ENCODE data around the gene XRCC4. TPM values are rescaled to one million over a fixed set of nuclear protein-coding genes. Genes with fewer than 3 reads are reported as not detected.

Gene XRCC4
- total RNA-seq, 1 donor: 5.0 TPM

DNA sequence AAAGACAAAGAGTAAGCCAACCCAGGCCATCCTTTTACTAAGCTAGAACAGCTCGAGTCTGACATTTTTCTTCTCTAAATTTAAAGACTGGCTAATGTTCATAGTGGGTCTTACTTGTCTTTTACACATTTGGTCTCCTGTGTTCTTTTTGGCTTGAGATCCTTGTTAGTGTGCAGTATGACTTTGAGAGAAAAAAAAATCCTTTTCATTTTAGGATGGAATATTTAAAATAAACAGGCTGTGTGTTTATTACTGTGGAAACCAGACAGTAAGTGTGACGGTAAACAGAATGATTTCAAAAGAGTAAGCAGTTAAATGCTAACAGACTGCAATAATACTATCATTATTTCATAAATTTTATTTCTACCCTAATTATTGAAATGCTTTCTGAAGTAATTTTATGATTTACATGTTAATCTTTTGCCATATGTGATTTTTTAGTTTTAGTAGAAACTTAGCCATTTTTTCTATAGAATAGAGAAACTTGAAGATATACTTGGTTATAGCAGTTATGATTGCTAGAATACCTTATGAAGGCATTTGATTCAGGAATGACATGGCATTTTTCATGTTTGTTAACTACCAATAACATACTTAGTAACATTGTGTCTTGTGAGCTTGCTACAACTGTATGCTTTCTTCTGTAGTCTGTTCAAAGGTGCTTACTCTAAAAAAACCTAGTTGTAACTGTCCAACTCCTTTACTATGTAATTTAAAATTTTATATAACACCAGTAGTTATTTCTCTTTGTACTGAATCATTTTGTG is 92.4 kb downstream of the XRCC4 start:
- Histone ChIP-seq H3K4me1 (ENCODE audit: insufficient read depth, low read length) (no peaks in the 10 kb centered on the region), H3K4me3 (ENCODE audit: low read length) (no peak overlapping the region), H3K9me3 (ENCODE audit: low read depth, low read length) (no peaks in the 10 kb centered on the region), H3K27me3 (ENCODE audit: insufficient read depth, low read length) (no peaks in the 10 kb centered on the region)

DNA sequence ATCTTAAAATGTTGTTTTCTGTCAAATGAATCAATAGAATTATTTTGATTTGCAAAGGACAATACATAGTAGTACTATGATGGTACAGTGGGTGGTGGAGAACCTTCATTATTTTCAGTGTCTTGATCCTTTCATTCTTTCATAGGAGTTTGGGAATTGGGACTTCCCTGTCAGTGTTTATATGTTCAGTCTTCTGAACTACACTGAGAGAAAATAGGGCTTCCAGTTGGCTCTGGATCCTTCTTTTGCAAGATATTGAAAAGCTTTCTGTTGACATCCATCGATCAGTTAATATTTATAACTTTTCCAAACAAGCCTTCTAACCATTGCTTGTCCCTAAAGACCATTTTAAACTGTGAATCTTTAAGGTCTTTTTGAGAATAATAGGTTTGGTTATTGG is 94.7 kb downstream of the XRCC4 start:
- H3K9me3 ChIP-seq (ENCODE audit: low read depth, low read length): no peaks in the 10 kb centered on the region
- no peaks in the 10 kb centered on the region for H3K4me1 ChIP-seq (ENCODE audit: insufficient read depth, low read length)
- no peak overlapping the region for H3K4me3 ChIP-seq (ENCODE audit: low read length)
- H3K27me3 ChIP-seq (ENCODE audit: insufficient read depth, low read length): no peaks in the 10 kb centered on the region

DNA sequence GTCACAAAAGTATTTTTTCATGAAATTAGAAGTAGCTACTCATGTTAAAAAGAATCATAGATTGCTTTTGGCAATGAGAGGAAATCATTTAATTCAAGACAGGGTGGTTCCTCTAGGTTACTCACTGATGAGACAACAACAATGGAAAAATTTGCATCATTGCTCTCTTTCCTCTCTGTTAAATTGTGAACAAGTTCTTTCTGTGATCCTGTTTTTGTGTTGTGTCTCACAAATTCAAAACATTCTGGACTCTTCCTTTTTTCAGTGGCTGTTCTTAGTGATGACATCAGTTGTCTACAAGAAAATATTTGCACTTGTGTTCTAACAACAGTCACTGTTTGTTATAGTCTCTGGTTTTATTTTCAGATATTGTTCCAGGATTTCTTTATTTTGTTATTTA is 95.3 kb downstream of the XRCC4 start:
- H3K27me3 ChIP-seq (ENCODE audit: insufficient read depth, low read length): no peaks in the 10 kb centered on the region
- no peak overlapping the region for H3K4me3 ChIP-seq (ENCODE audit: low read length)
- H3K4me1 ChIP-seq (ENCODE audit: insufficient read depth, low read length): no peaks in the 10 kb centered on the region
- no peaks in the 10 kb centered on the region for H3K9me3 ChIP-seq (ENCODE audit: low read depth, low read length)

DNA sequence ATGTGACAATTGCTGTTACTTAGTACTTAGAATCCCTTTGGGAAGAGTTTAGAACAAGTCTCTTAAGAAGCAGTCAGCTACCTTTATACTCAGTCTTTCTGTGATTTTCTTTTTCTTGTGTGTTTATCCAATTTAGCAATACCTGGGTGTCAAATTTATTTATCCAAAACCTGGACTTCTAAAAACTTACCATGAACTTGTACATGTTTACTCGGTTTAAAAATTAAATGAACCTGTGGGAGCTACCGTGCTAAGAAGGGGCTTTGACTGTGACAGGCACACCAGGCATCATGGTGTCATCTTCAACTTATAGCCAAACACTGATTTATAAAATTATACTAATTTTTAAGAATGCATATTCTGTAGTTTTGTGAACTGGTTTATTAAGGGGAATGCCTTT is 96.5 kb downstream of the XRCC4 start:
- no peak overlapping the region for H3K4me3 ChIP-seq (ENCODE audit: low read length)
- no peaks in the 10 kb centered on the region for H3K4me1 ChIP-seq (ENCODE audit: insufficient read depth, low read length)
- no peaks in the 10 kb centered on the region for H3K27me3 ChIP-seq (ENCODE audit: insufficient read depth, low read length)
- H3K9me3 ChIP-seq (ENCODE audit: low read depth, low read length): no peaks in the 10 kb centered on the region

DNA sequence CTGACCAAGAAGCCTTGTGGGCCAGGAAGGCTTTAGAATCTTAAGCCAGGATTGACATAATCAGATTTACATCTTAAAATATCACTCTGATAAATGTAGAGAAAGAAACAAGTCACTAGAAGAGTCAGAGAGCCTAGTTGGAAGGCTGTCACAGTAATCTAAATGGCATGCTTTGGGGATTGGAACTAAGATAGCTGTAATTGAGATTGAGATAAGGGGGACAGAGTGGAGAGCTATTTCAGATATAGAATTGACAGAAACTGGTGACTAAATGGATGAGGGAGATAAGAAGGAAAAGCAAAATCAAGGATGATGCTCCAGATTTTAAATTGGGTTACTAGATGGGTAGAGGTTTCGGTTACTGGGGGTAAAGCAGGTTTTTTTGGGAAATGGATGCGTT is 100.5 kb downstream of the XRCC4 start:
- Histone ChIP-seq H3K9me3 (ENCODE audit: low read depth, low read length) (no peaks in the 10 kb centered on the region), H3K27me3 (ENCODE audit: insufficient read depth, low read length) (no peaks in the 10 kb centered on the region)

GRCh38 chr5:83179966-83180365 is 102.6 kb downstream of the XRCC4 start:
- Histone ChIP-seq H3K9me3 (ENCODE audit: low read depth, low read length) (no peaks in the 10 kb centered on the region), H3K27me3 (ENCODE audit: insufficient read depth, low read length) (no peaks in the 10 kb centered on the region), H3K4me3 (ENCODE audit: low read length) (no peak overlapping the region), H3K4me1 (ENCODE audit: insufficient read depth, low read length) (peaks cover 8% of the 10 kb centered on the region)

More for the DNA sequence above, 100.5 kb downstream of the XRCC4 start:
- no peak overlapping the region for H3K4me3 ChIP-seq (ENCODE audit: low read length)
- peaks cover 8% of the 10 kb centered on the region for H3K4me1 ChIP-seq (ENCODE audit: insufficient read depth, low read length)

- Histone ChIP-seq H3K27me3 (ENCODE audit: insufficient read depth, low read length) (no peaks in the 10 kb centered on the region), H3K4me3 (ENCODE audit: low read length) (no peak overlapping the region), H3K4me1 (ENCODE audit: insufficient read depth, low read length) (peaks cover 8% of the 10 kb centered on the region), H3K9me3 (ENCODE audit: low read depth, low read length) (no peaks in the 10 kb centered on the region)
These were observed 107.2 kb downstream of the XRCC4 start for GRCh38 chr5:83184534-83184933.

GRCh38 chr5:83192947-83193346 is 115.6 kb downstream of the XRCC4 start:
- no peaks in the 10 kb centered on the region for H3K9me3 ChIP-seq (ENCODE audit: low read depth, low read length)
- no peak overlapping the region for H3K4me3 ChIP-seq (ENCODE audit: low read length)
- H3K4me1 ChIP-seq (ENCODE audit: insufficient read depth, low read length): no peaks in the 10 kb centered on the region
- H3K27me3 ChIP-seq (ENCODE audit: insufficient read depth, low read length): no peaks in the 10 kb centered on the region

DNA sequence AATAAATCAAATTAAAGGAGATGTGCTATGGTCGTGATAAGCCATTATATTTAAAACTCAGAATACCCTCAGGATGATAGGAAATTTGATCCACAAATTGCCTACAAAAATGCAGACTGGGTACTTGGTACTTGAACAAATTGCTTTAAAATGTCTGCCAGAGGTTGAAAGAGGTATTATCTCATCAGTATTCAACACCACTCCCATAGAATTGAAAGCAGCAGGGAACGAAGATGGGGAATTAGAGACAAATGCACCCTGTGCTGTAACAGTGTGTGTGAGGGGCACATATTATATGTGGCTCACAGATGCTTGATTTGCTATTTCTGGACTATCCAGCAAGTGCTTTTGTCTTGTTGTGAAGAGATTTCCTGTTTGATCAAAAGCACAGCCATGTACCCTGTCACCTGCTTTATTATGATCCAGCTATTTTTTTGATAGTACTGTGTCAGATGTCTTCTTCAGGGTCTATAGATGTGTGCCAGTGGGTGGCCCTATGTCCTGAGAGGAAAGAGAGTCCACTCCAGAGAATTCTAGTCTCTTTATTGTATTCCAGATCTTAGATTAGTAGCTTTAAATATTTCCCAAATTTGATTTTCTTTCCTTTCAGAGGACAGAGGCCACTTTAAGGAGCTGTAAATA is 120.1 kb downstream of the XRCC4 start:
- no peaks in the 10 kb centered on the region for H3K4me1 ChIP-seq (ENCODE audit: insufficient read depth, low read length)
- no peak overlapping the region for H3K4me3 ChIP-seq (ENCODE audit: low read length)
- H3K27me3 ChIP-seq (ENCODE audit: insufficient read depth, low read length): no peaks in the 10 kb centered on the region
- no peaks in the 10 kb centered on the region for H3K9me3 ChIP-seq (ENCODE audit: low read depth, low read length)

DNA sequence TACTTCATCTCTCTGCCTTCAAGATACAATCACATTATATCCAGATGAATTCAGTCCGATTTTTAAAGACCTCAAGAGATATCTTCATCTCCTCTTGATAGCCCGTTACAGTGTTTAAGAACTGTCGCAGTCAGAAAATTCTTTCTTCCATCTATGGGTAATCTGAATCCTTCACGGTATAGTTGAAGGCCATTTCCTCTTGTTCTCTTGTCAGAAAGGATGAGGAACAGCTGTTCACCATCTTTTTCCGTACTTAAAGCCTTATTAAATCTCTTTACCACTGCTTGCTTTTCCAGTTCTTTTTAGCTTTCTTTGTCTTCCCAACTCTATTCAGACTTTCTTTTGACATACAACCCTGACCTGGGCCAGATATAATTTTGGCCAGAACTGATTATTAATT is 121.8 kb downstream of the XRCC4 start:
- Histone ChIP-seq H3K4me3 (ENCODE audit: low read length) (no peak overlapping the region), H3K27me3 (ENCODE audit: insufficient read depth, low read length) (no peaks in the 10 kb centered on the region), H3K9me3 (ENCODE audit: low read depth, low read length) (no peaks in the 10 kb centered on the region), H3K4me1 (ENCODE audit: insufficient read depth, low read length) (no peaks in the 10 kb centered on the region)

DNA sequence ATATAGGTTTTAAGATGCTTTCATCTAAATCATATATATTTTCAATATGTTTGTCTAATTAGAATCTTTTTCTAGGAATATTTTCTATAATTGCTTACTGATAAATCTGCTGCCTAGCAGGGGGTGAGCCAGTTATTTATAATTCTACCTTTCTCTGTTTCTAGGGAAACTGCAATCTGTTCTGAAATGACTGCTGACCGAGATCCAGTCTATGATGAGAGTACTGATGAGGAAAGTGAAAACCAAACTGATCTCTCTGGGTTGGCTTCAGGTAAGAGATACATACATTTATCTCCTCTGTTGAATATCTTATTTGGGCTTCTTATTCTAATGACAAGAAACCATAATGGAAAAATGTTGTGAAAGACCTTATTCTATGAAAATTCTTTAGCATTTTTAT is 127.3 kb downstream of the XRCC4 start:
- Histone ChIP-seq H3K27me3 (ENCODE audit: insufficient read depth, low read length) (no peaks in the 10 kb centered on the region), H3K4me3 (ENCODE audit: low read length) (no peak overlapping the region), H3K4me1 (ENCODE audit: insufficient read depth, low read length) (no peaks in the 10 kb centered on the region), H3K9me3 (ENCODE audit: low read depth, low read length) (no peaks in the 10 kb centered on the region)

GRCh38 chr5:83209963-83210362 is 132.6 kb downstream of the XRCC4 start:
- Histone ChIP-seq H3K9me3 (ENCODE audit: low read depth, low read length) (no peaks in the 10 kb centered on the region), H3K4me1 (ENCODE audit: insufficient read depth, low read length) (no peaks in the 10 kb centered on the region), H3K4me3 (ENCODE audit: low read length) (no peak overlapping the region), H3K27me3 (ENCODE audit: insufficient read depth, low read length) (no peaks in the 10 kb centered on the region)

- Histone ChIP-seq H3K4me1 (ENCODE audit: insufficient read depth, low read length) (no peaks in the 10 kb centered on the region), H3K9me3 (ENCODE audit: low read depth, low read length) (no peaks in the 10 kb centered on the region), H3K27me3 (ENCODE audit: insufficient read depth, low read length) (no peaks in the 10 kb centered on the region), H3K4me3 (ENCODE audit: low read length) (no peak overlapping the region)
These were observed 141.7 kb downstream of the XRCC4 start for GRCh38 chr5:83219077-83219476.

GRCh38 chr5:83219495-83219894 is 142.1 kb downstream of the XRCC4 start:
- Histone ChIP-seq H3K27me3 (ENCODE audit: insufficient read depth, low read length) (no peaks in the 10 kb centered on the region), H3K9me3 (ENCODE audit: low read depth, low read length) (no peaks in the 10 kb centered on the region), H3K4me3 (ENCODE audit: low read length) (no peak overlapping the region), H3K4me1 (ENCODE audit: insufficient read depth, low read length) (no peaks in the 10 kb centered on the region)

GRCh38 chr5:83220331-83220730 is 143.0 kb downstream of the XRCC4 start:
- H3K4me3 ChIP-seq (ENCODE audit: low read length): no peak overlapping the region
- no peaks in the 10 kb centered on the region for H3K4me1 ChIP-seq (ENCODE audit: insufficient read depth, low read length)
- H3K9me3 ChIP-seq (ENCODE audit: low read depth, low read length): no peaks in the 10 kb centered on the region
- no peaks in the 10 kb centered on the region for H3K27me3 ChIP-seq (ENCODE audit: insufficient read depth, low read length)

DNA sequence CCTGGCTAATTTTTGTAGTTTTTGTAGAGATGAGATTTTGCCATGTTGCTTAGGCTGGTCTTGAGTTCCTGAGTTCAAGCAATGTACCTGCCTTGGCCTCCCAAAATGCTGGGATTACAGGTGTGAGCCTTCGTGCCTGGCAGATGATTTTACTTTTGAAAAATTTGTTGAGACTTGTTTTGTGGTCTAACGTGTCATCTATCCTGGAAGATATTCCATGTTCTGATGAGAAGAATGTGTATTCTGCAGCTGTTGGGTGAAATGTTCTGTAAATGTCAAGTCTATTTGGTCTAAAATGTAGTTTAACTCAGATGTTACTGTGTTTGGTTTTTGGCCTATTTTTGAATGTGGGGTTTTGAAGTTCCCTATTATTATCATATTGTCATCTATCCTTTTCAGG is 145.6 kb downstream of the XRCC4 start:
- no peaks in the 10 kb centered on the region for H3K9me3 ChIP-seq (ENCODE audit: low read depth, low read length)
- H3K27me3 ChIP-seq (ENCODE audit: insufficient read depth, low read length): no peaks in the 10 kb centered on the region
- no peaks in the 10 kb centered on the region for H3K4me1 ChIP-seq (ENCODE audit: insufficient read depth, low read length)
- no peak overlapping the region for H3K4me3 ChIP-seq (ENCODE audit: low read length)

All from mononuclear cell (primary cell).